ENCODE measurements around the gene FBXL15. TPM values are rescaled to one million over a fixed set of nuclear protein-coding genes. Genes with fewer than 3 reads are reported as not detected.

The FBXL15 gene
- polyA plus RNA-seq, 1 donor: 22.8 TPM

Other genes with a start within 250 kb of the FBXL15 start
- gene ELOVL3, start 194.5 kb upstream of the FBXL15 start, polyA plus RNA-seq: 0.12 TPM
- gene PITX3, start 179.3 kb upstream of the FBXL15 start, polyA plus RNA-seq: not detected
- gene GBF1, start 175.3 kb upstream of the FBXL15 start, polyA plus RNA-seq: 44.0 TPM
- 22.7 TPM for gene NFKB2, start 25.1 kb upstream of the FBXL15 start, polyA plus RNA-seq
- gene PSD, start 2.1 kb upstream of the FBXL15 start, polyA plus RNA-seq: 62.0 TPM
- gene CUEDC2, start 11.7 kb downstream of the FBXL15 start, polyA plus RNA-seq: 38.7 TPM
- gene C10orf95, start 30.7 kb downstream of the FBXL15 start, polyA plus RNA-seq: 4.2 TPM
- 56.6 TPM for gene ACTR1A, start 81.9 kb downstream of the FBXL15 start, polyA plus RNA-seq
- gene SUFU, start 83.1 kb downstream of the FBXL15 start, polyA plus RNA-seq: 12.9 TPM
- 56.3 TPM for gene TRIM8, start 223.6 kb downstream of the FBXL15 start, polyA plus RNA-seq